Kidney epithelial cell (primary cell): ENCODE results near the gene PLPPR1. TPM values are rescaled to one million over a fixed set of nuclear protein-coding genes. Genes with fewer than 3 reads are reported as not detected.

ENCODE experiments used
- DNase-seq: peaks from one replicate; pipeline ENCODE4 v3.0.0-alpha.2; 2010; ENCODE audit warnings: low read depth
- H3K27me3 ChIP-seq: 2 replicates; pipeline ENCODE4 v1.6.0; 2011; ENCODE audit warnings: low read length; ENCODE audit not compliant: control insufficient read depth, insufficient read depth
- H3K36me3 ChIP-seq: 2 replicates; pipeline ENCODE4 v1.5.1; 2011; ENCODE audit warnings: low read length; ENCODE audit not compliant: control insufficient read depth, insufficient read depth
- H3K4me3 ChIP-seq: 2 replicates; pipeline ENCODE4 v1.5.1; 2011; ENCODE audit warnings: low read depth, mild to moderate bottlenecking, control low read depth, low read length
- CTCF ChIP-seq: IDR thresholded peaks from 2 replicates; pipeline ENCODE4 v1.5.1; 2011; ENCODE audit warnings: mild to moderate bottlenecking, moderate library complexity, low read length, control low read depth, inconsistent platforms; ENCODE audit not compliant: insufficient read depth, poor library complexity, severe bottlenecking
- total RNA-seq: library from RNA; depleted of rRNA; stranded (reverse); fragments of >200 nt; gene quantifications from 2 replicates; pipeline ENCODE4 v1.2.3, GENCODE V29; 2015

PLPPR1 gene
- total RNA-seq, 1 donor from 2014 or later: 0.08 TPM

DNA sequence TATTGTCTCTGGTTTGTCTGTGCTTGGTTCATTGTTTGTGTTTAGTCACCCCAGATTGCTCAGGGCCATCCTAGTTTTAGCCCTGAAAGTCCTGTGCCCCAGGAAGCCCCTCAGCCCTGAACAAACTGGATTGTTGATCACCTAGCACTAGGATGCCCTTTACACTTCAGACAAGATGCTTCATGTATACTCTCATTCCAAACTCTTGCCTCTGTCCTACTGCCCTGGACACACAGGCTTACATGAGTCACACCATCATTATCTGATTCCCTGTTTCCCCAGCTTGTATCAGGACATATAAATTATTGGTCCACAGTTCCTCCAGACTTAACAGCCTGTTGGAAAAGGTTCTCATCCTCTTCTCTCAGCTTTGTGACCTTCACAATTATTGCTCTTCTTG, 236.2 kb downstream of the PLPPR1 start:
- DNase-seq: no peak
- H3K4me3 ChIP-seq: no peak overlapping the region
- TF ChIP-seq CTCF: no peak
- no peaks in the 10 kb centered on the region for H3K27me3 ChIP-seq
- no peaks in the 10 kb centered on the region for H3K36me3 ChIP-seq

DNA sequence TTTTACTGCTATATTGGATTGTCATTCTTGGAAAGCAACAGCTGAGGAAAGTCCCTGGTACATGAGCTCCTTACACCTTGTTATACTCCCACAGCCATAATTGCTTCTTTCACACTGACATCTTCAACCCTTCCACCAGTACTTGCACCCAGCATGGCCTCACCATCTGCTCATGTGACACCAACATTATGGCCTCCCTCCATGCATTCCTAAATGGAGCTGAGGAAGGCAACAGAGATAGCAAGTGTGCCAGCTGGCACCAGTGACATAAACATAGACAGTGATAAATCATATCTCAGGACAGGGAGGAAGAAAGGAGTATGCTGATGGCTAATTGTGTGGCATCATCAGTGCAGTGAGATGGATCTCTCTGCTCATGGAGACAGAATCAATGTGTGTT, 236.7 kb downstream of the PLPPR1 start:
- Histone ChIP-seq H3K27me3 (no peaks in the 10 kb centered on the region), H3K4me3 (no peak overlapping the region), H3K36me3 (no peaks in the 10 kb centered on the region)
- TF ChIP-seq CTCF: no peak
- DNase-seq: no peak

GRCh38 chr9:101268426-101268825, 239.9 kb downstream of the PLPPR1 start:
- DNase-seq: no peak
- no peaks in the 10 kb centered on the region for H3K27me3 ChIP-seq
- TF ChIP-seq CTCF: no peak
- no peaks in the 10 kb centered on the region for H3K36me3 ChIP-seq
- no peak overlapping the region for H3K4me3 ChIP-seq

DNA sequence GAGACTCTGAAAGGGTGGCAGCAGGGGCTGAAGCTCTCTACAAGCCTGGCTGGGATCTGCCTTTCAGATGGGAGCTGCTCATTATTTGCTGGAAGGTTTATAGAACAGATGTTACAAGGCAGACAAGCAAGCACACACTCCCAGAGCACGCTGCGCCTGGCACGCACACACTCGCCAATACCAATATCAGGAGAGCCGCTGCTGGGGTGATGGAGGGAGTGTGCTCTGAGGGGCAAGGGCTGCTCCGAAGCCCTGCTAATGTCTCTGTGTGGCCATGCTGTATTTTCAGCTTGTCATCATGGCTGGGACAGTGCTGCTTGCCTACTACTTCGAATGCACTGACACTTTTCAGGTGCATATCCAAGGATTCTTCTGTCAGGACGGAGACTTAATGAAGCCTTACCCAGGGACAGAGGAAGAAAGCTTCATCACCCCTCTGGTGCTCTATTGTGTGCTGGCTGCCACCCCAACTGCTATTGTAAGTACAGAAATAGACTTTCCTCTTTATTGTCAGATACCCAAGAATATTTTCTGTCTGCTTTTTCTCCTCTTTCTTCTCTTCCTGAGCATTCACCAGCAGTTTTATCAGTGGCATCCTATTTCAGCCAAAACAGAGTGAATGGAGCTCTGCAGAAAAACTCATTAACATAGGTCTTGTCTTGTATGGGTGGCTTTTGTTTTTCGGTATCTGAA, 241.2 kb downstream of the PLPPR1 start:
- TF ChIP-seq CTCF: no peak
- Histone ChIP-seq H3K27me3 (no peaks in the 10 kb centered on the region), H3K4me3 (no peak overlapping the region), H3K36me3 (no peaks in the 10 kb centered on the region)
- no peak for DNase-seq

- no peak for TF ChIP-seq CTCF
- no peaks in the 10 kb centered on the region for H3K36me3 ChIP-seq
- H3K4me3 ChIP-seq: no peak overlapping the region
- H3K27me3 ChIP-seq: no peaks in the 10 kb centered on the region
- no peak for DNase-seq
These were observed 241.8 kb downstream of the PLPPR1 start for GRCh38 chr9:101270302-101270701.

GRCh38 chr9:101271102-101271501, 242.6 kb downstream of the PLPPR1 start:
- no peaks in the 10 kb centered on the region for H3K27me3 ChIP-seq
- no peak overlapping the region for H3K4me3 ChIP-seq
- no peak for TF ChIP-seq CTCF
- DNase-seq: no peak
- no peaks in the 10 kb centered on the region for H3K36me3 ChIP-seq
